ENCODE data around the gene IFI27L1.

- TF ChIP-seq NFKB2 (CRISPR knock-in tag; IDR thresholded peaks at IDR 0.05; ENCODE audit: borderline replicate concordance) (no peak), EZH2 (conservative IDR thresholded peaks at IDR 0.05; ENCODE audit: low read depth, low read length) (no peak), NONO (IDR thresholded peaks at IDR 0.05) (no peak), NONO (CRISPR knock-in tag; conservative IDR thresholded peaks at IDR 0.05) (no peak), ZNF432 (CRISPR knock-in tag; IDR thresholded peaks at IDR 0.05; ENCODE audit: borderline replicate concordance) (no peak)
- TF ChIP-seq, protein P1, sequence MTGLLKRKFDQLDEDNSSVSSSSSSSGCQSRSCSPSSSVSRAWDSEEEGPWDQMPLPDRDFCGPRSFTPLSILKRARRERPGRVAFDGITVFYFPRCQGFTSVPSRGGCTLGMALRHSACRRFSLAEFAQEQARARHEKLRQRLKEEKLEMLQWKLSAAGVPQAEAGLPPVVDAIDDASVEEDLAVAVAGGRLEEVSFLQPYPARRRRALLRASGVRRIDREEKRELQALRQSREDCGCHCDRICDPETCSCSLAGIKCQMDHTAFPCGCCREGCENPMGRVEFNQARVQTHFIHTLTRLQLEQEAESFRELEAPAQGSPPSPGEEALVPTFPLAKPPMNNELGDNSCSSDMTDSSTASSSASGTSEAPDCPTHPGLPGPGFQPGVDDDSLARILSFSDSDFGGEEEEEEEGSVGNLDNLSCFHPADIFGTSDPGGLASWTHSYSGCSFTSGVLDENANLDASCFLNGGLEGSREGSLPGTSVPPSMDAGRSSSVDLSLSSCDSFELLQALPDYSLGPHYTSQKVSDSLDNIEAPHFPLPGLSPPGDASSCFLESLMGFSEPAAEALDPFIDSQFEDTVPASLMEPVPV (CRISPR knock-in tag; IDR thresholded peaks at IDR 0.05): no peak
- TF ChIP-seq, protein P2, sequence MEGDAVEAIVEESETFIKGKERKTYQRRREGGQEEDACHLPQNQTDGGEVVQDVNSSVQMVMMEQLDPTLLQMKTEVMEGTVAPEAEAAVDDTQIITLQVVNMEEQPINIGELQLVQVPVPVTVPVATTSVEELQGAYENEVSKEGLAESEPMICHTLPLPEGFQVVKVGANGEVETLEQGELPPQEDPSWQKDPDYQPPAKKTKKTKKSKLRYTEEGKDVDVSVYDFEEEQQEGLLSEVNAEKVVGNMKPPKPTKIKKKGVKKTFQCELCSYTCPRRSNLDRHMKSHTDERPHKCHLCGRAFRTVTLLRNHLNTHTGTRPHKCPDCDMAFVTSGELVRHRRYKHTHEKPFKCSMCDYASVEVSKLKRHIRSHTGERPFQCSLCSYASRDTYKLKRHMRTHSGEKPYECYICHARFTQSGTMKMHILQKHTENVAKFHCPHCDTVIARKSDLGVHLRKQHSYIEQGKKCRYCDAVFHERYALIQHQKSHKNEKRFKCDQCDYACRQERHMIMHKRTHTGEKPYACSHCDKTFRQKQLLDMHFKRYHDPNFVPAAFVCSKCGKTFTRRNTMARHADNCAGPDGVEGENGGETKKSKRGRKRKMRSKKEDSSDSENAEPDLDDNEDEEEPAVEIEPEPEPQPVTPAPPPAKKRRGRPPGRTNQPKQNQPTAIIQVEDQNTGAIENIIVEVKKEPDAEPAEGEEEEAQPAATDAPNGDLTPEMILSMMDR (CRISPR knock-in tag; IDR thresholded peaks at IDR 0.05): no peak
Observed at GRCh38 chr14:94052199-94052598, 28.9 kb upstream of the IFI27L1 start.
